DOHH2 (cell line): ENCODE data around the gene AR.

Source experiments
- CTCF ChIP-seq: fragments of 200-600 bp; sonication (generic); IDR thresholded peaks from one replicate; pipeline ENCODE4 v1.5.1; 2014; ENCODE audit warnings: antibody characterized with exemption, mild to moderate bottlenecking, low read depth, low read length; ENCODE audit not compliant: poor library complexity, severe bottlenecking
- EZH2phosphoT487 ChIP-seq: fragments of 200-600 bp; sonication (generic); IDR thresholded peaks from 2 replicates; pipeline ENCODE4 v1.6.1; 2017; ENCODE audit warnings: borderline replicate concordance, mild to moderate bottlenecking, antibody characterized with exemption, low read length, moderate library complexity, mixed read lengths

GRCh38 chrX:67749536-67749935 is 205.7 kb downstream of the AR start:
- TF ChIP-seq CTCF: no peak
- no peak for TF ChIP-seq EZH2phosphoT487
